K562 (cell line): ENCODE measurements around the gene LTN1. TPM values are rescaled to one million over a fixed set of nuclear protein-coding genes. Genes with fewer than 3 reads are reported as not detected.

Experiments used
- ATAC-seq: fragments of 200-7000 bp; cut with Tn5 transposase; 3 replicates; pipeline ENCODE4 v1.9.1; 2020; ENCODE audit warnings: moderate library complexity
- BruUV-seq: library from RNA; stranded (reverse); fragments of 400-500 nt; replicated peaks from 2 replicates; lab custom pipeline; 2021; lab: Mats Ljungman, UMichigan
- CTCF ChIA-PET: fragments of 300-600 bp; formaldehyde crosslinking; extraction: SDS; loops from one replicate; lab custom pipeline; 2021; ENCODE audit warnings: low intra/inter-chr PET ratio; lab: Yijun Ruan, JAX
- POLR2A ChIA-PET: fragments of 300-600, 350-650 bp; sonication (Branson Sonifier 250); formaldehyde crosslinking; extraction: SDS; loops from one replicate; lab custom pipeline; 2021; ENCODE audit warnings: antibody characterized with exemption, inconsistent platforms; lab: Yijun Ruan, JAX
- DNase-seq, 4 experiments: peaks; one replicate each; pipeline versions ENCODE4 v3.0.0 to v3.0.0-alpha.2; 2011 to 2018; ENCODE audit warnings: low spot score in 3 of 4, mixed read lengths in 3 of 4; ENCODE audit errors: extremely low read depth in 1 of 4
- FAIRE-seq: peaks from 2 replicates; lab custom pipeline; 2011; peaks lifted over from hg19 to GRCh38; lab: Jason Lieb, UNC
- H2AFZ ChIP-seq: 2 replicates; pipeline ENCODE4 v1.6.0; 2011; ENCODE audit warnings: low read depth, low read length, control low read depth, inconsistent platforms
- H3K27ac ChIP-seq: fragments of 200-600 bp; 3 replicates; pipeline ENCODE4 v1.8.0; 2011; ENCODE audit warnings: low read depth, mild to moderate bottlenecking, control low read depth, inconsistent platforms, low read length, moderate library complexity, mixed read lengths; ENCODE audit errors: extremely low read depth
- H3K27me3 ChIP-seq, 2 experiments: fragments of 300-600 bp in 1 of 2; 2 replicates in 1 of 2; 3 replicates in 1 of 2; pipeline versions ENCODE4 v1.6.0 to v1.8.0; 2011; ENCODE audit warnings: inconsistent platforms in 2 of 2, low read length in 2 of 2, mild to moderate bottlenecking in 1 of 2, mixed read lengths in 1 of 2, moderate library complexity in 1 of 2; ENCODE audit not compliant: control insufficient read depth in 2 of 2, insufficient read depth in 2 of 2
- H3K36me3 ChIP-seq: fragments of 300-600 bp; 3 replicates; pipeline ENCODE4 v1.8.0; 2011; ENCODE audit warnings: mild to moderate bottlenecking, low read length, inconsistent platforms; ENCODE audit not compliant: control insufficient read depth, insufficient read depth
- H3K4me1 ChIP-seq, 2 experiments: fragments of 200-600 bp in 1 of 2; replicated peaks in 1 of 2; 2 replicates in 1 of 2; 3 replicates in 1 of 2; pipeline versions ENCODE4 v1.5.1 to v1.8.0; 2011; ENCODE audit warnings: inconsistent platforms in 2 of 2, low read length in 2 of 2, mild to moderate bottlenecking in 1 of 2, mixed read lengths in 1 of 2, moderate library complexity in 1 of 2; ENCODE audit not compliant: control insufficient read depth in 2 of 2, insufficient read depth in 2 of 2
- H3K4me2 ChIP-seq: 2 replicates; pipeline ENCODE4 v1.6.1; 2011; ENCODE audit warnings: low read length, control low read depth, inconsistent platforms, mixed read lengths; ENCODE audit not compliant: insufficient read depth
- H3K4me3 ChIP-seq: fragments of 200-600 bp; sonication (generic), shearing (Covaris generic); 2 replicates; pipeline ENCODE4 v1.5.1; 2016; ENCODE audit warnings: control low read depth, inconsistent platforms
- H3K79me2 ChIP-seq: fragments of 200-600 bp; 3 replicates; pipeline ENCODE4 v1.8.0; 2011; ENCODE audit warnings: low read length, inconsistent platforms; ENCODE audit not compliant: control insufficient read depth, insufficient read depth
- H3K9ac ChIP-seq, 2 experiments: 2 replicates each; pipeline versions ENCODE4 v1.6.0 to v1.6.1; 2011; ENCODE audit warnings: low read depth in 2 of 2, low read length in 2 of 2, control low read depth in 1 of 2, inconsistent platforms in 1 of 2, mild to moderate bottlenecking in 1 of 2, mixed read lengths in 1 of 2; ENCODE audit not compliant: insufficient read depth in 1 of 2
- H3K9me1 ChIP-seq: one replicate; pipeline ENCODE4 v1.6.0; 2011; ENCODE audit warnings: inconsistent platforms, mild to moderate bottlenecking, low read length, moderate library complexity; ENCODE audit not compliant: control insufficient read depth, insufficient read depth
- H3K9me3 ChIP-seq: replicated peaks from 2 replicates; pipeline ENCODE4 v1.5.1; 2011; ENCODE audit warnings: low read depth, low read length, inconsistent platforms; ENCODE audit not compliant: control insufficient read depth, insufficient read depth
- H4K20me1 ChIP-seq: replicated peaks from 2 replicates; pipeline ENCODE4 v1.6.1; 2011; ENCODE audit warnings: low read length, inconsistent platforms, mixed read lengths; ENCODE audit not compliant: control insufficient read depth, insufficient read depth
- BCLAF1 ChIP-seq, 2 experiments: fragments of 450-650 bp in 1 of 2; IDR thresholded peaks; 2 replicates each; pipeline ENCODE4 v1.6.1; 2011 to 2017; ENCODE audit warnings: low read depth in 2 of 2, antibody characterized with exemption in 1 of 2, borderline replicate concordance in 1 of 2, low read length in 1 of 2, mild to moderate bottlenecking in 1 of 2, mixed read lengths in 1 of 2; ENCODE audit not compliant: control insufficient read depth in 1 of 2
- CBFA2T2 ChIP-seq: fragments of 450-650 bp; conservative IDR thresholded peaks from 2 replicates; pipeline ENCODE4 v1.6.1; 2017; ENCODE audit warnings: mild to moderate bottlenecking
- MAFG ChIP-seq: fragments of 450-650 bp; conservative IDR thresholded peaks from 2 replicates; pipeline ENCODE4 v1.6.1; 2016; ENCODE audit warnings: missing genetic modification characterization, missing compliant biosample characterization
- MTF1 ChIP-seq: fragments of 250-450 bp; sonication (Bioruptor Pico); IDR thresholded peaks from 2 replicates; pipeline ENCODE4 v1.9.0; 2021; ENCODE audit warnings: moderate library complexity, mild to moderate bottlenecking, inconsistent platforms, borderline replicate concordance
- ZNF253 ChIP-seq: fragments of 250-450 bp; sonication (Bioruptor Pico); conservative IDR thresholded peaks from 2 replicates; pipeline ENCODE4 v1.6.1; 2021; ENCODE audit warnings: mild to moderate bottlenecking
- WGBS: fragments of 100-300 bp; shearing (Covaris generic); methylation state at CpG from one replicate; pipeline ENCODE4 v1.1.6; 2016; ENCODE audit warnings: low coverage, mixed read lengths; ENCODE audit not compliant: insufficient coverage; ENCODE audit errors: missing lambda C conversion rate; 5-methylcytosine and 5-hydroxymethylcytosine counted together
- in situ Hi-C: fragments of 300-500 bp; cut with MboI; formaldehyde crosslinking; loops from 4 replicates; pipeline ENCODE4 v1.15.0; 2018; ENCODE audit warnings: inconsistent platforms, mixed read lengths
- intact Hi-C: fragments of 100-400 bp; cut with micrococcal nuclease; formaldehyde crosslinking; loops from 2 replicates; pipeline ENCODE4 v1.14.2; 2022
- polyA plus RNA-seq, 8 experiments: library from polyadenylated mRNA; depleted of rRNA in 4 of 8; stranded (reverse) in 5 of 8; unstranded in 3 of 8; fragments of >200 nt; fragmentation: Nextera tagmentation in 2 of 8; fragmentation: Illumina TruSeq in 1 of 8; extraction: Ambion mirVana in 2 of 8; extraction: Trizol in 1 of 8; gene quantifications; 2 replicates each; pipeline versions ENCODE4 v1.2.1 to v1.2.3, GENCODE V29; 2011 to 2014; ENCODE audit warnings: inconsistent platforms in 1 of 8, missing spikeins in 1 of 8
- total RNA-seq, 7 experiments: library from RNA; depleted of rRNA in 6 of 7; stranded (reverse); fragments of >200 nt in 6 of 7; fragmentation: Illumina TruSeq in 2 of 7; extraction: Trizol in 2 of 7; gene quantifications; 2 replicates each; pipeline versions ENCODE4 v1.2.1 to v1.2.3, GENCODE V29; 2011 to 2021; ENCODE audit warnings: low replicate concordance in 1 of 7
- TF ChIP-seq, protein P1 (sequence below): fragments of 250-450 bp; sonication (Bioruptor Pico); IDR thresholded peaks from 2 replicates; pipeline ENCODE4 v1.4.0; 2020

Gene LTN1
- total and polyA plus RNA-seq, 9 of the 15 experiments (the other 6 are each of a cell fraction or from before 2014, with no cell fraction given), result 15.7 to 49.6 (median 28.7) TPM

DNA sequence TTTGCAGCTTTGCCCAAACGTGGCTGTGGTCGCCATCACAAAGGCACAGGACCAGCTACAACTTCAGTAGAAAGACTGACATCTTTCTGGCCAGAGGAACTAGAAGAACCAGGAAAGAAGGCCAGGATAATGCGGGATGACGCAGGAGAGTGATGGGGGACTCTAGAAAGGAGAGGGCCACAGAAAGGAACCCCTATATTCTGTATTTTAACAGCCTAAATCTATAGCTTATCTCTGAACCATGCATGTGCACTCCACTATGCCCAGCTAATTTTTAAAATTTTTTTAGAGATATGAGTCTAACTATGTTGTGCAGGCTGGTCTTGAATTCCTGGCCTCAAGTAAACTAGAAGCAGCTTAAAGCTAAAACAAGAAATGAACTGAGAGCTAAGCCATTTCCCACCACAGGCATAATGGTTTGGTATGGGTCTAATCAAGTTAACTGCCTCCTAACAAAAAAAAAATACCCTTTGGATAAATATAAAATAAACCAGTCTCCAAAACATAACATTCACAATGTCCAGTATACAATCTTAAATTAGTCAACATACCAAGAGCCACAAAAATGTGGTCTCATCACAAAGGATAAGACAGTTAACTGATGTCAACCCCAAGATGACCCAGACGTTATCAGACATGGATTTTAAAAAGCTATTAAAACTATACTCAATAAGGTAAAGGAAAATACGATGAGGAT, 18.0 kb downstream of the LTN1 start:
- ChIA-PET POLR2A (interaction anchor here (0.7 to 2.2 kb wide), 10 partner anchors 10 to 641 kb away, joined by 3 to 7 read pairs (median 4); partner anchors contain the start of genes LTN1 and USP16), CTCF (no interaction called here)
- H3K9me3 ChIP-seq, result no peaks in the 10 kb centered on the region
- H3K9me1 ChIP-seq, result no peaks in the 10 kb centered on the region
- no peak overlapping the region for H3K4me3 ChIP-seq
- no peak overlapping the region for H2AFZ ChIP-seq
- H3K79me2 ChIP-seq, result 0 out of 3 replicates have a peak, but pooled peaks cover 4% of the 10 kb centered on the region
- H3K4me1 ChIP-seq, result no peaks in the 10 kb centered on the region
- 84% methylated on average over 6 of the region's 6 CpGs for WGBS
- no peak overlapping the region for H3K4me2 ChIP-seq
- TF ChIP-seq CBFA2T2, result no peak
- TF ChIP-seq MTF1 (CRISPR knock-in tag), result no peak
- no peak for TF ChIP-seq BCLAF1 (IDR thresholded peaks at IDR 0.05; ENCODE audit: borderline replicate concordance in 1 of 2, control insufficient read depth in 1 of 2, low read depth in 2 of 2, low read length in 1 of 2)
- no peak for TF ChIP-seq ZNF253 (CRISPR knock-in tag)
- no peak for TF ChIP-seq MAFG (tag)
- TF ChIP-seq, protein P1, sequence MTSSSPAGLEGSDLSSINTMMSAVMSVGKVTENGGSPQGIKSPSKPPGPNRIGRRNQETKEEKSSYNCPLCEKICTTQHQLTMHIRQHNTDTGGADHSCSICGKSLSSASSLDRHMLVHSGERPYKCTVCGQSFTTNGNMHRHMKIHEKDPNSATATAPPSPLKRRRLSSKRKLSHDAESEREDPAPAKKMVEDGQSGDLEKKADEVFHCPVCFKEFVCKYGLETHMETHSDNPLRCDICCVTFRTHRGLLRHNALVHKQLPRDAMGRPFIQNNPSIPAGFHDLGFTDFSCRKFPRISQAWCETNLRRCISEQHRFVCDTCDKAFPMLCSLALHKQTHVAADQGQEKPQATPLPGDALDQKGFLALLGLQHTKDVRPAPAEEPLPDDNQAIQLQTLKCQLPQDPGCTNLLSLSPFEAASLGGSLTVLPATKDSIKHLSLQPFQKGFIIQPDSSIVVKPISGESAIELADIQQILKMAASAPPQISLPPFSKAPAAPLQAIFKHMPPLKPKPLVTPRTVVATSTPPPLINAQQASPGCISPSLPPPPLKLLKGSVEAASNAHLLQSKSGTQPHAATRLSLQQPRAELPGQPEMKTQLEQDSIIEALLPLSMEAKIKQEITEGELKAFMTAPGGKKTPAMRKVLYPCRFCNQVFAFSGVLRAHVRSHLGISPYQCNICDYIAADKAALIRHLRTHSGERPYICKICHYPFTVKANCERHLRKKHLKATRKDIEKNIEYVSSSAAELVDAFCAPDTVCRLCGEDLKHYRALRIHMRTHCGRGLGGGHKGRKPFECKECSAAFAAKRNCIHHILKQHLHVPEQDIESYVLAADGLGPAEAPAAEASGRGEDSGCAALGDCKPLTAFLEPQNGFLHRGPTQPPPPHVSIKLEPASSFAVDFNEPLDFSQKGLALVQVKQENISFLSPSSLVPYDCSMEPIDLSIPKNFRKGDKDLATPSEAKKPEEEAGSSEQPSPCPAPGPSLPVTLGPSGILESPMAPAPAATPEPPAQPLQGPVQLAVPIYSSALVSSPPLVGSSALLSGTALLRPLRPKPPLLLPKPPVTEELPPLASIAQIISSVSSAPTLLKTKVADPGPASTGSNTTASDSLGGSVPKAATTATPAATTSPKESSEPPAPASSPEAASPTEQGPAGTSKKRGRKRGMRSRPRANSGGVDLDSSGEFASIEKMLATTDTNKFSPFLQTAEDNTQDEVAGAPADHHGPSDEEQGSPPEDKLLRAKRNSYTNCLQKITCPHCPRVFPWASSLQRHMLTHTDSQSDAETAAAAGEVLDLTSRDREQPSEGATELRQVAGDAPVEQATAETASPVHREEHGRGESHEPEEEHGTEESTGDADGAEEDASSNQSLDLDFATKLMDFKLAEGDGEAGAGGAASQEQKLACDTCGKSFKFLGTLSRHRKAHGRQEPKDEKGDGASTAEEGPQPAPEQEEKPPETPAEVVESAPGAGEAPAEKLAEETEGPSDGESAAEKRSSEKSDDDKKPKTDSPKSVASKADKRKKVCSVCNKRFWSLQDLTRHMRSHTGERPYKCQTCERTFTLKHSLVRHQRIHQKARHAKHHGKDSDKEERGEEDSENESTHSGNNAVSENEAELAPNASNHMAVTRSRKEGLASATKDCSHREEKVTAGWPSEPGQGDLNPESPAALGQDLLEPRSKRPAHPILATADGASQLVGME (CRISPR knock-in tag), result no peak
- in situ Hi-C loops (no loop called here), intact Hi-C loops (no loop called here)
- no peak overlapping the region for H3K9ac ChIP-seq
- no peak for ATAC-seq
- H4K20me1 ChIP-seq, result no peaks in the 10 kb centered on the region
- no peak overlapping the region for H3K27ac ChIP-seq
- no peaks in the 10 kb centered on the region for H3K27me3 ChIP-seq
- BruUV-seq, result no TSS peak
- no peak for FAIRE-seq
- no peak for DNase-seq
- H3K36me3 ChIP-seq, result peaks cover 77% of the 10 kb centered on the region
